GM12878 (cell line): ENCODE results near the gene SSPN. TPM values are rescaled to one million over a fixed set of nuclear protein-coding genes. Genes with fewer than 3 reads are reported as not detected.

Experiments used
- BMI1 ChIP-seq: fragments of 450-650 bp; IDR thresholded peaks from 2 replicates; pipeline ENCODE4 v1.6.1; 2016; ENCODE audit warnings: mild to moderate bottlenecking, moderate library complexity, borderline replicate concordance
- CBX5 ChIP-seq: sonication (generic); IDR thresholded peaks from 2 replicates; pipeline ENCODE4 v1.6.1; 2016; ENCODE audit warnings: low read depth, moderate library complexity, mild to moderate bottlenecking, inconsistent platforms
- CHD2 ChIP-seq: IDR thresholded peaks from 2 replicates; pipeline ENCODE4 v1.6.1; 2011; ENCODE audit warnings: low read depth, low read length, improper control_type of control experiment, borderline replicate concordance
- CTCF ChIP-seq, 3 experiments: IDR thresholded peaks in 2 of 3; conservative IDR thresholded peaks in 1 of 3; 2 replicates each; pipeline ENCODE4 v1.5.1; 2011; ENCODE audit warnings: low read depth in 3 of 3, low read length in 3 of 3, mild to moderate bottlenecking in 3 of 3, control low read depth in 2 of 3, moderate library complexity in 2 of 3, inconsistent platforms in 1 of 3, mixed read lengths in 1 of 3; ENCODE audit not compliant: control insufficient read depth in 2 of 3, insufficient read depth in 1 of 3; ENCODE audit errors: extremely low read depth in 1 of 3
- IKZF2 ChIP-seq, 2 experiments: fragments of 450-650 bp; IDR thresholded peaks; 2 replicates each; pipeline ENCODE4 v1.6.1; 2017; ENCODE audit warnings: mild to moderate bottlenecking in 2 of 2, moderate library complexity in 2 of 2
- KLF5 ChIP-seq: fragments of 450-650 bp; IDR thresholded peaks from 2 replicates; pipeline ENCODE4 v1.6.1; 2014; ENCODE audit warnings: mild to moderate bottlenecking; ENCODE audit not compliant: partially characterized antibody
- NFYB ChIP-seq: IDR thresholded peaks from 2 replicates; pipeline ENCODE4 v1.6.1; 2011; ENCODE audit warnings: low read depth, mild to moderate bottlenecking, low read length, improper control_type of control experiment, moderate library complexity; ENCODE audit not compliant: insufficient read depth
- NR2F1 ChIP-seq: fragments of 450-650 bp; conservative IDR thresholded peaks from 2 replicates; pipeline ENCODE4 v1.6.1; 2017; ENCODE audit warnings: mild to moderate bottlenecking
- NRF1 ChIP-seq: conservative IDR thresholded peaks from 2 replicates; pipeline ENCODE4 v1.6.1; 2011; ENCODE audit warnings: mild to moderate bottlenecking, low read depth, low read length, improper control_type of control experiment
- PRDM15 ChIP-seq: fragments of 450-650 bp; formaldehyde crosslinking; IDR thresholded peaks from 2 replicates; pipeline ENCODE4 v1.4.0; 2020; ENCODE audit warnings: mild to moderate bottlenecking, moderate library complexity
- RAD21 ChIP-seq: IDR thresholded peaks from 2 replicates; pipeline ENCODE4 v1.6.1; 2011; ENCODE audit warnings: mild to moderate bottlenecking, low read depth, low read length, moderate library complexity; ENCODE audit not compliant: insufficient read depth
- RELA ChIP-seq: fragments of 450-650 bp; IDR thresholded peaks from 2 replicates; pipeline ENCODE4 v1.8.0; 2014; ENCODE audit warnings: borderline replicate concordance; ENCODE audit not compliant: partially characterized antibody
- SIN3A ChIP-seq: IDR thresholded peaks from 2 replicates; pipeline ENCODE4 v1.6.1; 2012; ENCODE audit warnings: low read depth, low read length, improper control_type of control experiment
- SMAD5 ChIP-seq: IDR thresholded peaks from 2 replicates; pipeline ENCODE4 v1.6.1; 2016; ENCODE audit warnings: antibody characterized with exemption, low read depth
- SREBF1 ChIP-seq: IDR thresholded peaks from 2 replicates; pipeline ENCODE4 v1.6.1; 2012; ENCODE audit warnings: mild to moderate bottlenecking, low read length
- TCF12 ChIP-seq: IDR thresholded peaks from 2 replicates; pipeline ENCODE4 v1.6.1; 2011; ENCODE audit warnings: low read depth, mild to moderate bottlenecking, low read length
- polyA plus RNA-seq, 11 experiments: library from polyadenylated mRNA; depleted of rRNA in 4 of 11; unstranded in 6 of 11; stranded (reverse) in 5 of 11; fragments of >200 nt; fragmentation: Nextera tagmentation in 4 of 11; fragmentation: Illumina TruSeq in 1 of 11; extraction: Ambion mirVana in 4 of 11; extraction: Trizol in 1 of 11; gene quantifications; 1 replicate in 1 of 11; 2 replicates in 10 of 11; pipeline versions ENCODE4 v1.2.1 to v1.2.3, GENCODE V29; 2011 to 2016; ENCODE audit warnings: inconsistent platforms in 2 of 11, missing spikeins in 2 of 11, low read depth in 1 of 11
- total RNA-seq, 4 experiments: library from RNA; depleted of rRNA in 3 of 4; stranded (reverse); fragments of >200 nt in 3 of 4; fragmentation: Illumina TruSeq in 1 of 4; extraction: Trizol in 1 of 4; gene quantifications; 2 replicates each; pipeline versions ENCODE4 v1.2.1 to v1.2.3, GENCODE V29; 2013 to 2021
- TF ChIP-seq, protein P1 (sequence below): fragments of 450-650 bp; IDR thresholded peaks from 2 replicates; pipeline ENCODE4 v1.6.1; 2016; ENCODE audit warnings: mild to moderate bottlenecking
- TF ChIP-seq, protein P2 (sequence below): IDR thresholded peaks from 2 replicates; pipeline ENCODE4 v1.6.1; 2012; ENCODE audit warnings: low read length, inconsistent platforms
- TF ChIP-seq, protein P3 (sequence below): fragments of 150-350 bp; IDR thresholded peaks from 2 replicates; pipeline ENCODE4 v1.6.1; 2014; ENCODE audit warnings: mild to moderate bottlenecking, low read depth, low read length

Gene SSPN
- total and polyA plus RNA-seq, 10 of the 15 experiments (the other 5 are each of a cell fraction or from before 2014, with no cell fraction given) = 0.04 to 0.41 (median 0.28) TPM; not detected in 5

DNA sequence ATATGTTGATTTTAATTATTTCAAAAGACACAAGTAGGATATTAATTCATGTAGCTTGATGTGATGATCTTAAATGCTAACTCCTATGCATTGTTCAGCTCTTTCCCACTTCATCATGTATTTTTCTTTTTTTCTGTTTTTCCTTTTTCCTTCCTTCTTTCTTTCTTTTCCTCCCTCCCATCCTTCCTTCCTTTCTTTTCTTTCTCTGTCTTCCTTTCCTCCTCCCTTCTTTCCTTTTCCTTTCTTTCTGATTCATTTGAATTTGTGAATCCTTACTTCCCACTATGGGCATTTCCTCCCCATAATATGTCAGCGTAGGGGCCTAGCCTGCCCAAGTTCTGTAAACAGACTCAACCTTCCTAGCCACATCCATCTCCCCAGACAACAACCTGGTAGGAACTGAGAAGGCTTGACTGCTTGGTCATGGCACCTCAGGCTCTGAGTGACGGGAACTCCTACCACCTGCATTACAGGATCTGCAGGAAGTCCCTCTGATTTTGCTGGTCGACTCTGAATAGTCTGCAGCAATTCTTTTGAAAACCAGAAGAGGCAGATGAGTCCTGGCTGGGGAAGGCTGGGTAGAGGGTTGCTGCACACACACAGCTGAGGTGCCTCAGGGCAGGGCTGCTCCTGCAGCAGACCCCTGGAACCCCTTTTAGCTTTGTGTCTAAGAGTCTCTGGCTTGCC lies 37.2 kb upstream of the SSPN start (continued):
- TF ChIP-seq, protein P1, sequence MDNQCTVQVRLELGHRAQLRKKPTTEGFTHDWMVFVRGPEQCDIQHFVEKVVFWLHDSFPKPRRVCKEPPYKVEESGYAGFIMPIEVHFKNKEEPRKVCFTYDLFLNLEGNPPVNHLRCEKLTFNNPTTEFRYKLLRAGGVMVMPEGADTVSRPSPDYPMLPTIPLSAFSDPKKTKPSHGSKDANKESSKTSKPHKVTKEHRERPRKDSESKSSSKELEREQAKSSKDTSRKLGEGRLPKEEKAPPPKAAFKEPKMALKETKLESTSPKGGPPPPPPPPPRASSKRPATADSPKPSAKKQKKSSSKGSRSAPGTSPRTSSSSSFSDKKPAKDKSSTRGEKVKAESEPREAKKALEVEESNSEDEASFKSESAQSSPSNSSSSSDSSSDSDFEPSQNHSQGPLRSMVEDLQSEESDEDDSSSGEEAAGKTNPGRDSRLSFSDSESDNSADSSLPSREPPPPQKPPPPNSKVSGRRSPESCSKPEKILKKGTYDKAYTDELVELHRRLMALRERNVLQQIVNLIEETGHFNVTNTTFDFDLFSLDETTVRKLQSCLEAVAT = 0 out of 2 replicates have a peak, but pooled peaks have one; percentile 22
- TF ChIP-seq CBX5 (no peak), SREBF1 (no peak), NRF1 (no peak), TCF12 (no peak), SMAD5 (no peak), SIN3A (no peak), RELA (no peak), NFYB (0 out of 2 replicates have a peak, but pooled peaks have one; percentile 11), BMI1 (no peak), RAD21 (peak; percentile 44; the same call in 1 of the 2 replicates), CTCF (IDR thresholded peaks at IDR 0.05 in 2 of 3, conservative IDR thresholded peaks at IDR 0.05 in 1 of 3; ENCODE audit: control insufficient read depth in 2 of 3, extremely low read depth in 1 of 3, insufficient read depth in 1 of 3, low read depth in 3 of 3, low read length in 3 of 3) (peak in 1 of 3 experiments; percentile 17; a peak in 1 of 6 replicates), NR2F1 (no peak), KLF5 (no peak), IKZF2 (IDR thresholded peaks at IDR 0.05) (peak in 1 of 2 experiments; percentile 17; a peak in 1 of 4 replicates), PRDM15 (no peak), CHD2 (no peak)
- TF ChIP-seq, protein P2, sequence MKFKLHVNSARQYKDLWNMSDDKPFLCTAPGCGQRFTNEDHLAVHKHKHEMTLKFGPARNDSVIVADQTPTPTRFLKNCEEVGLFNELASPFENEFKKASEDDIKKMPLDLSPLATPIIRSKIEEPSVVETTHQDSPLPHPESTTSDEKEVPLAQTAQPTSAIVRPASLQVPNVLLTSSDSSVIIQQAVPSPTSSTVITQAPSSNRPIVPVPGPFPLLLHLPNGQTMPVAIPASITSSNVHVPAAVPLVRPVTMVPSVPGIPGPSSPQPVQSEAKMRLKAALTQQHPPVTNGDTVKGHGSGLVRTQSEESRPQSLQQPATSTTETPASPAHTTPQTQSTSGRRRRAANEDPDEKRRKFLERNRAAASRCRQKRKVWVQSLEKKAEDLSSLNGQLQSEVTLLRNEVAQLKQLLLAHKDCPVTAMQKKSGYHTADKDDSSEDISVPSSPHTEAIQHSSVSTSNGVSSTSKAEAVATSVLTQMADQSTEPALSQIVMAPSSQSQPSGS = no peak
- TF ChIP-seq, protein P3, sequence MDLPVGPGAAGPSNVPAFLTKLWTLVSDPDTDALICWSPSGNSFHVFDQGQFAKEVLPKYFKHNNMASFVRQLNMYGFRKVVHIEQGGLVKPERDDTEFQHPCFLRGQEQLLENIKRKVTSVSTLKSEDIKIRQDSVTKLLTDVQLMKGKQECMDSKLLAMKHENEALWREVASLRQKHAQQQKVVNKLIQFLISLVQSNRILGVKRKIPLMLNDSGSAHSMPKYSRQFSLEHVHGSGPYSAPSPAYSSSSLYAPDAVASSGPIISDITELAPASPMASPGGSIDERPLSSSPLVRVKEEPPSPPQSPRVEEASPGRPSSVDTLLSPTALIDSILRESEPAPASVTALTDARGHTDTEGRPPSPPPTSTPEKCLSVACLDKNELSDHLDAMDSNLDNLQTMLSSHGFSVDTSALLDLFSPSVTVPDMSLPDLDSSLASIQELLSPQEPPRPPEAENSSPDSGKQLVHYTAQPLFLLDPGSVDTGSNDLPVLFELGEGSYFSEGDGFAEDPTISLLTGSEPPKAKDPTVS = no peak
